Measurements from ENCODE around the gene AK5.

AK5 gene

GRCh38 chr1:77550135-77550534 is 268.3 kb downstream of the AK5 start:
- DNase-seq (ENCODE audit: low read depth): no peak
- no peak for TF ChIP-seq CTCF (conservative IDR thresholded peaks at IDR 0.05; ENCODE audit: control insufficient read depth, insufficient read depth, low read depth, low read length)
- no peak overlapping the region for H3K4me3 ChIP-seq (ENCODE audit: control insufficient read depth, low read depth, low read length)

DNA sequence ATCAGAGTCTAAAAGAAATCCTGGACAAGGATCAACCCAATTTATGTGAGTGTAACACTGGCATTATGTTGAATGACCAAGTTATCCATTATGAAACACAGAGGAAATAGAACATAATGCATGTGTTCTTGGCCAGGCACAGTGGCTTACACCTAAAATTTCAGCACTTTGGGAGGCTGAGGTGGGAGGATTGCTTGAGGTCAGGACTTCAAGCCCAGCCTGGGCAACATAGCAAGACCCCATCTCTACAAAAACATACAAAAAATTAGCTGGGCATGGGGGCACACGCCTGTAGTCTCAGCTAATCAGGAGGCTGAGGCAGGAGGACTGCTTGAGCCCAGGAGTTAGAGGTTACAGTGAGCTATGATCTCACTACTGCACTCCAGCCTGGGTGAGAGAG is 270.8 kb downstream of the AK5 start:
- no peak for DNase-seq (ENCODE audit: low read depth)
- no peak overlapping the region for H3K4me3 ChIP-seq (ENCODE audit: control insufficient read depth, low read depth, low read length)
- no peak for TF ChIP-seq CTCF (conservative IDR thresholded peaks at IDR 0.05; ENCODE audit: control insufficient read depth, insufficient read depth, low read depth, low read length)

DNA sequence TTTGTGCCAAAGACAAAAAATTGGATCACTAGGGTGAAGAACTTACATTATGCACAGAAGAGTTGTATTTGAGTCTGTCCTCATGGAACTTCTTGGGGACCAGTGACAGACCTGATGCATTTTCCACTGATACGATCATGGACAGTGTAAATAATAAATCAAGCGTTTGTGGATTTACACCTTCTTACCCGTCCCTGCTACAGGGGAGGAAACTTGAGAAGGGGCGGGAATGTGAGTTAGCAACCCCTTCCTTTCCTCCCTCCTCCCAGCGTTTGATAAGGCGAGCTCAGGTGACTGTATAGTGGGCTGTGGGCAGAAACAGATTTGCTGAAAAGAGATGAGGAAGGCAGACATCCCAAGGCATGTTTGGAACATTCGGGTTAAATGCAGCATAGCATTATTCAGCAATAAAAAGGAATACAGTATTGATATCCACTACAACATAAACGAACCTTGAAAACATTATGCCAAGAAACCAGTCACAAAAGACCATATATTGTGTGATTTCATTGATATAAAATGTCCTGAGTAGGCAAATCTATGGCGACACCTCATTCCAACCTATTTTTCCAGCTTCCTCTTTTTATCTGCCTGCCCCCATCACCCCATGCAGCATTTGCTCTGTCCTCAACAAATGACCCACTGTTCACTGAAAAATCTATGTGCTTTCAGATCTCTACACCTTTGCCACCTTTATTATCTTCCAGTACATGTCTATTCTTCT is 271.9 kb downstream of the AK5 start:
- TF ChIP-seq CTCF (conservative IDR thresholded peaks at IDR 0.05; ENCODE audit: control insufficient read depth, insufficient read depth, low read depth, low read length): no peak

GRCh38 chr1:77556045-77556444 is 274.2 kb downstream of the AK5 start:
- no peak for DNase-seq (ENCODE audit: low read depth)
- no peak overlapping the region for H3K4me3 ChIP-seq (ENCODE audit: control insufficient read depth, low read depth, low read length)
- TF ChIP-seq CTCF (conservative IDR thresholded peaks at IDR 0.05; ENCODE audit: control insufficient read depth, insufficient read depth, low read depth, low read length): no peak

More for the DNA sequence above, 271.9 kb downstream of the AK5 start:
- no peak overlapping the region for H3K4me3 ChIP-seq (ENCODE audit: control insufficient read depth, low read depth, low read length)
- DNase-seq (ENCODE audit: low read depth): no peak

DNA sequence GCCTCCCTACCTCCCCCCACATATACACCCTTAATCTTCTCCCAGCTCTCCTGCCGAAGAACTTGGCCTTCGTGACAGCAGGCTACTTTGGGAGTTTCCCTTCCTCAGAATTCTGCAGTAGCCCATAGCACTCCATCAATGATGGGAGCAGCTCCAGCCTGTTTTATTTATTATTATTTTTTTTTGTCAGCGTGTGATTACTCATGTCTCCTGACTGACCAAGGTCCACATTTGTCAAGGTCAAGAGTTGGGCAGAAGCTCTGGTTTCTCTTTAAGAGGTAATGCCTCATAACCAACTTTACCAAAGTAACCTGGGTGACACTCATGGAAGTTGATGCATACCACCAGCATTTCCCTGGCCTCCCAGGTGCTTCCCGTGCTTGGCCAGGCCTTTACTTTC is 275.2 kb downstream of the AK5 start:
- TF ChIP-seq CTCF (conservative IDR thresholded peaks at IDR 0.05; ENCODE audit: control insufficient read depth, insufficient read depth, low read depth, low read length): no peak
- H3K4me3 ChIP-seq (ENCODE audit: control insufficient read depth, low read depth, low read length): no peak overlapping the region
- peak; percentile 51 for DNase-seq (ENCODE audit: low read depth)

DNA sequence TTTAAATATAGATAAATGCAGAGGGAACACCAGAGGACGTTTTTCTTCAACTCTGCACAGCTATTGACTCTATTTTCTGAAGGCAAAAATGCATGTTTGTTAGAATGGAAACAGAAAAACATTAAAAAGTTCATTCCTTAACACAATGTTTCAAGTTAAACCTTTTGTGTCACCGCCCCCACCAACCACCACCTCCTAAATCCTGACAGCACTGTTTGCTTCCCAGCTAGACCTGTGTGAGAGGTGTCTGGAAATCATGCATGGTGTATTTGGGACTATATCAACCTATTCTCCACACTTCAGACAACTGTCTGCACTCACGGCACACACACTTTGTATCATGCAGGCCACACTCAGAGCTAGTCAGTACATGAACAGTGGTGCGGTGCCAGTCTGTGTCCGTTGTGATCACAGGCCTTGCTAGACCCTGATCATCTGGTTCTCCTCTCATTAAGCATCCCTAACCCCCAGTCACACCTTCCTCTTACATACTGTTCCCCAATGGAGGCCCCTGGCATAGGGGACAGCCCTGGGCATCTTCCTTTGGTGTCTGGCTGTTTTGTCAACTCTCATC is 276.9 kb downstream of the AK5 start:
- DNase-seq (ENCODE audit: low read depth): no peak
- H3K4me3 ChIP-seq (ENCODE audit: control insufficient read depth, low read depth, low read length): no peak overlapping the region
- no peak for TF ChIP-seq CTCF (conservative IDR thresholded peaks at IDR 0.05; ENCODE audit: control insufficient read depth, insufficient read depth, low read depth, low read length)

Measured in fibroblast of mammary gland (primary cell).